Right ventricle myocardium inferior (tissue), 1 donor: ENCODE measurements around the gene MAP2K3. TPM values are rescaled to one million over a fixed set of nuclear protein-coding genes. Genes with fewer than 3 reads are reported as not detected.

Experiments
- ATAC-seq: fragments of 200-7000 bp; cut with Tn5 transposase; one replicate; pipeline ENCODE4 v1.9.1; 2020; ENCODE audit warnings: mild to moderate bottlenecking, moderate library complexity
- DNase-seq: peaks from one replicate; pipeline ENCODE4 v3.0.0; 2021; ENCODE audit errors: missing footprints
- intact Hi-C: fragments of 100-400 bp; cut with DNase I; formaldehyde crosslinking; loops from one replicate; pipeline ENCODE4 v1.11.0; 2022
- total RNA-seq: library from RNA; stranded (reverse); fragmentation: NEBNext Ultra II Directional; extraction: Animal tissue kit (Norgen Biotek cat#: 25700); gene quantifications from one replicate; pipeline ENCODE4 v1.2.1, GENCODE V29; 2021
- donor health status: DM: no; HTN: yes; CAD: no; lungs with severe emphysema.

Gene MAP2K3
- total RNA-seq, 1 donor from 2014 or later: 37.7 TPM

DNA sequence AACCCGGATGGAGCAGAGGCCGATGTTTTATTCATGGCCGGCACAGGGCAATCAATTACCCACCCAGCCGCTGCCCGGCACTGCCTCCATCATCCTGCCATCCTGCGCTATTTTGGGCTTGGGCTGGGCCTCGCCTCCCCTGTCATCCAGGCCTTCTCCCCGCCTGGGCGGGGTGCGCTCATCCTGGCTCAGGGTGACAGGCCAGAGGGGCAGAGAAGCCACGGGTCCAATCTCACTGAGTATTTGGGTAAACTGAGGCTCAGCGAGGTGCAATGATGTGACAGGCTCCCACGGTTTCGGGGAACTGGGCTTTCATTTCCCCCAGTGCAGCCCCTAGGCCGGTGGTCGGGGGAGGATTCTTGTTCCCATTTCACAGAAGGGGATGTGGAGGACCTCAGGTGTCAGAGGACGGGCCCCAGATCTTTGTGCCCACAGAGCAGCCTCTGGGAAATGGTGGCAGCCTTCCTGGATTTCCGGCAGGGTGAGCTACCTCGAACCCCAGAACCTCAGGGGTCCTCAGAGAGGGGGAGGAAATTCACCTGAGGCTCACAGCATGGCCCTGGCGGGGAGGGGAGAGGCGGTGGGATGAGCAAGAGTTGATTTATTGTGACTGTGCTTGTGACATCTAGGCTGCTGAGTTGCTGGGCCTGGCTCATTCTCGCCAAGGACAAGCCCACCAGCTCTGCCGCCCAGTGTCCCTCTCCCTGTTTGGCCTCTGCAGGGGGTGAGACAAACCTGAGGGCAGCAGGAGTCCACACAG, 67.9 kb downstream of the MAP2K3 start:
- DNase-seq (no peak), ATAC-seq (no peak)
- intact Hi-C loops: no loop called here

DNA sequence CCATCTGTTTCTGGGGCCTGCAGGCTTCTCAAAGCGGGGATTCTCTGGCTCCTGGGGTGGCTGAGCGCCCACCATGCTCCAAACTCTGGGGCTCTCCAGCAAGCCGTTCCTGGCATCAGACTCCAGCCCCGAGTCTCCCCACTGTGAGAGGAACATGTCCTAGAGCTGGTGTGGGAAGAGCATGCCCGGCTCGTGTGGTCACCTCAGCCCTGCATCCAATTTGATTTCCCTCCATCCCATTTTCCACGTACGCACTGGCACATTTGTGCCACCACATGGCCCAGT, 68.4 kb downstream of the MAP2K3 start:
- intact Hi-C loops: no loop called here
- ATAC-seq: no peak
- no peak for DNase-seq

DNA sequence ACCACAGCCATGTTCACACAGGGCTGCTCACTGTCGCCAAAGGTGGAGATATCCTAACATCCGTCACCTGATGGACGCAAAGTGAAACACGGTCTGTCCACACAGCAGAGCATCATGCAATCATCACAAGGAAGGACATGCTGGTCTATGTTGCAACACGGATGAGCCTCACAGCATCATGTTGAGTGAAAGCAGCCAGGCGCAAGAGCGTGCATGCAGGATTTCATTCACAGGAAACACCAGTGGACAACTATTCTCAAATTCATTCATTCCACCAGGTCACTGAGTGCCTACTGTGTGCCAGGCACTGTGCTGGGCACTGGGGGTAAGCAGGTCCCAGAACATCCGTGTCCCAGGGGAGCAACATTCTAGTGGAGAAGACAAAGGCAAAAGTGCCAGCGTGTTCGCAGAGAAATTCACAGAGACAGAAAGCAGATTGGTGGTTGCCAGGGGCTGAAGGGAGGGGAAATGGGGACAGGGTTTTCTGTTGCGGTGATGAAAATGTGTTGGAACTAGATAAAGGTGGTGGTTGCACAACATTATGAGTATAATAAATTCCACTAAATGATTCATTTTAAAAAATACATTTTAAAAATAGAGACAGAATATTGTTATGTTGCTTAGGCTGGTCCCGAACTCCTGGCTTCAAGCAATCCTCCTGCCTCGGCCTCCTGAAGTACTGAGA, 69.0 kb downstream of the MAP2K3 start:
- DNase-seq: no peak
- intact Hi-C loops: no loop called here
- ATAC-seq: peak; percentile 27

DNA sequence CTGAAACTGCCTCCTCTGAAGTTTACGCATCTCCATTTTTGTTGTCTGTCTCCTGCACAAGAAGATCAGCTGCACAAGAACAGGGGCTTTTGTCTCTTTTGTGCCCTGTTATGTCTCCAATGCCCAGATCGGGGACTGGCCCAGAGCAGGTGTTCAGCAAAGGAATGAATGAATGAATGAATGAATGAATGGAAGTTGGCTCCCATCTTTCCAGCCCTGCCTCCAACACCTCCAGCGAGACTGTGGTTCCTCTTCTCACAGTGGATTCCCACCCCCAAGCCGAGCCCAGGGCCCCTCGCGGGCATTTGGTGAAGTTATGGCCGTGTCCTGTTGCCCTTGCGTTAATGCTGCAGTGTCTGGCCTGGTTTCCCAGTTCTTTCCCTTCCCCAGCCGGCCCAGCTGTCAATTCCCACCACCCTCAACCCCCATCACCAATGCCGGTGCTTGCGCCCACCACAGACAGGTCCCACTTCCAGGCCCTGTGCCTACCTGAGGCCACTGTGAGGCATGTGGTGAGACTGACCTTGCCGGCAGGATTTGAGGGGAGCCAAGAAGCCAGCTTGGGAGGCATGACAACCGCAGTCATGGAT, 70.4 kb downstream of the MAP2K3 start:
- intact Hi-C loops: no loop called here
- no peak for DNase-seq
- no peak for ATAC-seq

DNA sequence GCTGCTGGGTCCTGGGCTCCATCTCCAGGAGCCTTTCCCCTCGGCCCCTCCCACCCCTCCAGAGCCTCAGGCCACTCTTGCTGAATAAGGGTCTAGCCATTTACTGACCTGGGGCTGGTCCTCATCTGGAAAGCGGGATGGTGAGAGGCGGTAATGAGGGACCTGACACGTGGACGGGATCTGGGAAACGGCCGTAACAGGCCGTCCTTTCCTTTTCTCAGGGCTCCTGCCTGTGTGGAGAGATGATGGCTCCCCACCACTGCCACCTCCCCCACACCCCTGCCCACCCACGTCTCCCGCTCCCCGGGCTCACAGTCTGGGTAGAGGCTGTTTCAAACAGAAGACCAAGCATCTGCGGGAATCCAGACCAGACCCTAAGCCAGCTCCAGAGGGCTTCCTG, 71.1 kb downstream of the MAP2K3 start:
- ATAC-seq (no peak), DNase-seq (no peak)
- intact Hi-C loops: no loop called here

DNA sequence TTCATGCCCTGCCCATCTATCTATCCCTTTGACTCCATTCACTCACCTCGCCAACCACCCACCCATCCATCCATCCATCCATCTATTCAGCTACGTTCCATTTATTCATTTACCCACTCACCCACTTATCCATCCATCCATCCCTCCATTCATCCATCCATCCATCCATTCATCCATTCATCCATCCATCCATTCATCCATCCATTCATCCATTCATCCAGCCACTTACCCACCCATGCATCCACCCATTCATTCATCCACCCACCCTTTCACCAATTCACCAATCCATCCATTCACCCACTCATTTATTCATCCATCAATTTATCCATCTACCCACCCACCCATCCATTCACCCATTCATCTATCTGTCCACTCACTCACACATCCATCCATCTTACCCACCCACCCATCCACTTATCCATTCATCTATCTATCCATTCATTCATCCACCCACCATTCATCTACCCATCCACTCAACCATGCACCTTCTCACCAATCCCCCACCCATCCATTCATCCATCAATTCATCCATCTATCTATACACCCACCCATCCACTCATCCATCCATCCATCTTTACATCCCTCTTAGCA, 72.1 kb downstream of the MAP2K3 start:
- no peak for ATAC-seq

DNA sequence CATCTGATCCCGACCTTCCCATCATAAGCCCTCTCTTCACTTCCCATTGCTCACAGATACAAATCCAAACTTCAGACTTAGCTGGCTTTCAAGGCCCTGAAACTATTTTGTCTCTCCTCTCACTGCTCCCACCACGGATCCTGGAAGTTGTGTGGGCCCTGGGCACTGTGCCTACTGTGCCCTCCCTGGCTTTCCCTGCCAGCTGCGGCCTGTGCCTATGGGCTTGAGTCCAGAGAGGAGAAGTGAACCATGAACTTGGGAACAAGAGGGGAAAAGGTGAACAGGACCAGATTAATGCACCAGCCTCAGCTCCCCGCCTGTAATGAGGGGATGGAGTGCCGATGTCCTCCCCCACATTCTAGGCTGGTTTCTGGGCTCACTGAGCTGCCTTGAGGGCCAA, 72.8 kb downstream of the MAP2K3 start:
- no peak for ATAC-seq
- intact Hi-C loops: no loop called here
- DNase-seq: peak; percentile 9

More for the DNA sequence above, 72.1 kb downstream of the MAP2K3 start:
- intact Hi-C loops: no loop called here
- DNase-seq: no peak

DNA sequence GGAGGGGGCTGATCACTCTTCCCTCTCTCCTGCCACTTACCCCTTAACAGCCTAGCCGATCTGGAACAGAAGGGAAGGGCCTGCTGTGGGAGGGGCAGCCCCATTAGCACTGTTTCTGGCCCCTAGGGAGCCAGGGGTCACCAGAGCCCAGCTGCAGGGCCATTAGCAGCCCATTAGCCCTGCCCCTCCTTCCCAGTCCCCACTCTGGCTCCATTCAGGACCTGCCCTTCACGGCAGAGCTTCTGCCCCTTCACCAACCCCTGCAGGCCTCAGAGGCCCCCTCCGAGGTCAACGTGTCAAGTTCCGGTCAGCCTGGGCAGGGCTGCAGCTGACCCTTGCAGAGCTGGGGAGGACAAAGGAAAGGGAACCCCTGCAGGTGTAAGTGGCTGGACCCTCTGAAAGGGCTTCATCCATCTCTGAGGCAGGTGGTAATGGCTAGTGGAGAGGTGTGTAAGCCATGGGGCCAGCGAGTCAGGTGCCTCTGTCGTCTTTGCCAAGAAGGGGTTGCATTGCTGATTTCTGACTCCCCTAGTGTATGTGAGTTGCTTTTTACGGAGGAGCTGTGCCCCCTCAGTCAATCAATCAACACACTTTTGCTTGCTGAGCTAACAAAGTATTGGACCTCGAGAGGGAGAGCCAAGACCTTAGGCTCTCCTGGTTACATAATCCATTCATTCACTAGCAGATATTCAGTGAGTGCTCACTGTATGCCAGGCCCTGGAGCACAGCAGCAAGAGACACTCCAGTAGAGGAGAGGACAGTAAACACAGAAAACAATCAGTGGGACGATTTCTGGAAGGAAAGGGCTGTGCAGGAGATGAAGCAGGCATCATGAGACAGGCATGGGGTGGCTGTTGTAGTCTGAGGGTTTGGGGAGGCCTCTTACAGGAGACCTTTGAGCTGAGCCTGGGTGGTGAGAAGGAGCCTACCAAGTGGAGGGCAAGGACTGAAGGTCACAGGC, 73.5 kb downstream of the MAP2K3 start:
- intact Hi-C loops: no loop called here
- ATAC-seq (peak; percentile 62), DNase-seq (peak; percentile 13)

DNA sequence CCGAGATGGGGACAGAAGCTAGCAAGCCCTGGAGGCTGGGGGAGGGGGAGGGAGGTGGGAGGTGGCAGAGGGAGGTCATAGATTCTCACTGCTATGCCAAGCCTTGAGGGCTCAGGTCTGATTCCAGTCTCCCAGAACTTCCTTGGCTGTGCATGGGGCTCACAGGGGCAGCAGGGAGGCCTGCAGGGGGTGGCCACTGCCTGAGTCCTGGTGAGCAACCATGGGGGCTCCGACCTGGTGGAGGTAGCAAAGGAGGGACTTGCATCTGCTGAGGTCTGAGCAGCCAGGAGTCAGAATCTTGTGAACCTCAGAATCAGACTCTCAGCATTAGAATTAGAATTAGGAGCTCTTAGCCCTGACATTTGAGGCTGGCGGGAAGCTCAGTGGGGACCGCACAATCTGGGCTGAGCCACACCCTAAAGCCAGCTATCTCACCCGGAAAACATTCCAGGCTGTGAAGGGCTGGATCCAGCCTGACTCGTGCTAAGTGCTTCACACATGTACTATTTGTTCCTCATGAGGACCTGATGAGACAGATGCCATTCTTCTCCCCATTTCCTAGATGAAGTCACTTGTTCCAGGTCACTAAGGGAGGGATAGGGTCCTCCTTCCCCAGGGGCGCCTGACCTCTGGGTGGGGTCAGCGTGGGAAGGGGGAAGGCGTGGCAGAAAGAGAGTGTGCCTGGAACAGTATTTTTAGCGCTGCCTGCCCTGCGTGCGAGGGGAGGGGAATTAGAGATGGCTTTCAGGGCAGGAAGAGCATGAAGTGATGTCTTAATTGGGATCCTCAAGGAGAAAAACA, 74.4 kb downstream of the MAP2K3 start:
- DNase-seq (peak; percentile 50), ATAC-seq (peak; percentile 86)
- intact Hi-C loops: no loop called here

DNA sequence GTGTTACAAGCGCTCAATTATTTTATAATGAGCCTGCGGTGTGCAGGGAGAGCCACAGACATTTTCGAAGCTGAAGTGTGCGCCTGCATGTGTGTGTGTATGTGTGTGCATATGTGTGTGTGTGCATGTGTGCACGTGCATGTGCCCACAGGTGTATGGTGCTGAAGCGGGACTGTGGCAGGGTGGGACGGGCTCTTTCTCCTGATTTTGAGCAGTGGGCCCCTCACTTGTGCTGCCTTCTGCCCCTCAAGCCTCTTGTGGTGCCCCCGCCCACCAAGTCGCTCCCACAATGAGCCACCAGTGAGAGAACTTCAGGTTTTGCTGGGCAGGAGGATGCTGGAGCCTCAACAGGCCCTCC, 75.0 kb downstream of the MAP2K3 start:
- peak; percentile 51 for DNase-seq
- peak; percentile 7 for ATAC-seq

DNA sequence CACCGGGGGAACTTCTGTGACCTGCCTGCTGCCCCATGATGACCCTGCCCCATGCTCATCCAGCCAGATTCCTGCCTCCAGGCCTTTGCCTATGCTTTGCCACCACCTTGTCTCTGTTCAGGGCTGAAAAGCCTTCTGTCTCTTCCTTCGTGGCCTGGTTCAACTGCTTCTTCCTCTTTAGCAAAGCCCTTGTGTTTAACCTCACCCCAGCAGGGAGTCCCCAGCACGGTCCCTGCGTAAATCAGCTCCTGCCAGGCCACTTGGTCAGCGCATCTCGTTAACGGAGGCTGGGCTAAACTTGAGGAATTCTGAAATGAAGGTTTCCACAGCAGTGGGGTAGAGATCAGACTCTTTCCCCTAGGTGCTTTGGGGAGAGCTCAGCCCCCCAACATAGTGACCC, 75.5 kb downstream of the MAP2K3 start:
- no peak for ATAC-seq
- intact Hi-C loops: no loop called here
- DNase-seq: peak; percentile 18

More for the DNA sequence above, 75.0 kb downstream of the MAP2K3 start:
- intact Hi-C loops: no loop called here

DNA sequence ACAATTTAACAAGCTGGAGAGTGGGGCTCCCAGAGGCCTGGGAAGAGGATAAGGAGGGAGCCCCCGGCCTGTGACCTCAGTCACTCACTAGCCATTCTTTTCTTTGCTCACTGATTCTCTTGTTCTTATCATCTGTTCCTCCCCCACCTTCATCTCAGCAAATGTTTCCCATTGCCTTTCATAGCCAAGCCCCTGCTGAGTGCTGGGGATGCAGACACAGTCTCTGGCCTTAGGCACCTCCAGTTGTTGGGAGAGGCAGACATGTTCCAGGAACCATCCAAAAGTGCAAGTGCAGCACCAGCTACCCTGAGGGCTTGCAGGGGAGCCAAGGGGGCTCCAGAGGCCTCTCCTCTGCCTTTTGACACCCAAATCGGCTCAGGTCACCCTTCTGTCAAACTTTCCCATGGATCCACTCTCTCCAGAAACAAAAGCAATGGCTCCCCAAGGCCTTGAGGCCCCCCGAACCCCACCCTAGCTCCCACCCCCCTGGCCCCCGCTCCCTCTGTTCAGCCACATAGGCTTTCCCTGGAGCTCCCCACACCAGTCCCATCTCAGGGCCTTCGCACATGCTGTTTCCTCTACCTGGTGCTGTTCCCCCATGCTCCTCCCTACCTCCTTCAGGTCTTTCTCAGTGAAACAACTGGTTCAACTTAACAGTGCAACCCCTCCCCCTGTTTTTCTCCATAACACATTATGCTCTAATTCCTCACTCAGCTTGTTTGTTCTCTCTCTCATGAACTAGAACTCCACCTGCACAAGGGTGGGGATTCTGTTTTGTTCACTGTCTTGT, 76.7 kb downstream of the MAP2K3 start:
- DNase-seq: peak; percentile 20
- intact Hi-C loops: no loop called here
- ATAC-seq: no peak

DNA sequence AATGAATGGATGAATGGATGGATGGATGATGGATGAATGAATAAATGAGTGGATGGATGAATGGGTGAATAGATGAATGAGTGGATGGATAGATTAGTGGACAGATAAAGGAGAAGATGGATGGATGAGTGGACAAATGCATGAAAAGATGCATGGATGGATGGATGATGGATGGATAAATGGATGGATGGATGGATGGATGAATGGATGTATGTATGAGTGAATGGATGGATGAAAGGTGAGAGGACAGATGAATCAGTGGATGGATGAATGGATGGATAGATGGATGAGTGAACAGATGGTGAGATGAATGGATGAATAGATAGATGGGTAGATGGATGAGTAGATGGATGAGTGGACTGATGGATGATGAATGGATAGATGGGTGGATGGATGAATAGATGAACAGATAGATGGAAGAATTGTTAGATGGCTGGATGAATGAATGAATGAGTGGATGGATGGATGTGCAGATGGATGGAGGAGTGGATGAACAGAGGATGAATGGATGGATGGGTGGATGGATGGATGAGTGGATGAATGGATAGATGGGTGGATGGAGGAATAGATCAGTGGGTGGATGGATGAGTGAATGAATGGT, 77.9 kb downstream of the MAP2K3 start:
- no peak for ATAC-seq
- intact Hi-C loops: no loop called here

DNA sequence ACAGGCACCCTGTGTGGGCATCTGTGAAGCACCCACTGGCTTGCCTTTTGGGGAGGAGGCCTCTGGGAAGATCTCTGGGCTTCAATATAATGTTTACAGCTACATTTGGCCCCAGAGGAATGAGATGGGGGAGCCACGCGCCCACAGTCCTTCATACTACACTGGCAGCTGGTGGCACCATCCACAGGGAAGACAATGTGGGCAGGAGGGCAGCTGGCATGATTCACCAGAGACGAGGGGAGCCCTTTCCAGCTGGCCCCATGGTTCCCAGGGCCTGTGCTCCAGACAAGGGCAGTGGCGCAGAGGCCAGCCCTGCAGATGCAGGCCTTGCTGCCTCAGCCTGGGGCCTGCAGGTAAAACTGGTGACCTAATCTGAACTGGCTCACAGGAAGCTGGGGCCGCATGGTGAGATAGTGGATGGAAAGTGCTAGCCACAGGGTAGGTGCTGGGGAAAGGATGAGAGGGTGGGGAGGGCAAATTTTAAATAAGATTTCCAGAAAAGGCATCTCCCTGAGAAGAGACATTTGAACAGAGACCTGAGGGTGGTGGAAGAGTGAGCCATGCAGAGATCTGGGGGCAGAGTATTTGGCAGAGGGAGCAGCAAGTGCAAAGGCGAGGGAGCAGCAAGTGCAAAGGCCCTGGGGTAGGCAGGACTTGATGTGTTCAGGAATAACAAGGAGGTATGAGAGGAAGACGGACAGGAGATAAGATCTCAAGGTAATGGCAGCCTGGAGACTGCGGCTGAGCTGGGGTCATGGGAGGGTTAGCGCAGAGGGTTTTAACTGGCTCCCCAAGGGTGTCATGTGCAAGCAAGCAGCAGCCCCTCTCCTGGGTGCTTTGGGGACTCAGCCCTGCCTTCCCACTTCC, 79.5 kb downstream of the MAP2K3 start:
- intact Hi-C loops: no loop called here
- ATAC-seq (no peak), DNase-seq (peak; percentile 13)

More for the DNA sequence above, 77.9 kb downstream of the MAP2K3 start:
- DNase-seq: no peak
